ENCODE data around the gene DUSP21. TPM values are rescaled to one million over a fixed set of nuclear protein-coding genes. Genes with fewer than 3 reads are reported as not detected.
"Not testable (repeated sequence)": the region's sequence is repeated elsewhere in the genome, so short reads cannot be mapped to it uniquely, and the experiment has no call there.

DUSP21 gene
- total RNA-seq, 1 donor = not detected

GRCh38 chrX:44844204-44844603 is 383 bp downstream of the DUSP21 start:
- DNase-seq (ENCODE audit: insufficient read length, low spot score, missing footprints) = no peak
- no peak for TF ChIP-seq CTCF (IDR thresholded peaks at IDR 0.05; ENCODE audit: extremely low read depth, low read depth, low read length)
- H3K4me2 ChIP-seq (ENCODE audit: insufficient read depth, low read length) = no peak overlapping the region
- no peak overlapping the region for H3K4me3 ChIP-seq (ENCODE audit: insufficient read depth, low read length)
- H2AFZ ChIP-seq (ENCODE audit: low read length) = no peak overlapping the region
- H3K36me3 ChIP-seq (ENCODE audit: insufficient read depth, low read length) = no peaks in the 10 kb centered on the region
- no peak overlapping the region for H3K27ac ChIP-seq (ENCODE audit: low read depth, low read length)
- no peaks in the 10 kb centered on the region for H3K79me2 ChIP-seq (ENCODE audit: insufficient read depth, low read length)
- H4K20me1 ChIP-seq (ENCODE audit: insufficient read depth, low read length) = no peaks in the 10 kb centered on the region
- H3K27me3 ChIP-seq (ENCODE audit: insufficient read depth, low read length) = no peaks in the 10 kb centered on the region
- H3K9me3 ChIP-seq (ENCODE audit: low read depth, low read length) = no peaks in the 10 kb centered on the region
- no peaks in the 10 kb centered on the region for H3K4me1 ChIP-seq (ENCODE audit: insufficient read depth, low read length)

GRCh38 chrX:44850891-44851290 is 7.1 kb downstream of the DUSP21 start:
- not testable (repeated sequence) for H3K79me2 ChIP-seq (ENCODE audit: insufficient read depth, low read length); H3K9me3 ChIP-seq (ENCODE audit: low read depth, low read length); H4K20me1 ChIP-seq (ENCODE audit: insufficient read depth, low read length); H3K27me3 ChIP-seq (ENCODE audit: insufficient read depth, low read length); H3K36me3 ChIP-seq (ENCODE audit: insufficient read depth, low read length); H2AFZ ChIP-seq (ENCODE audit: low read length); DNase-seq (ENCODE audit: insufficient read length, low spot score, missing footprints); H3K4me1 ChIP-seq (ENCODE audit: insufficient read depth, low read length); H3K4me3 ChIP-seq (ENCODE audit: insufficient read depth, low read length); H3K27ac ChIP-seq (ENCODE audit: low read depth, low read length); H3K4me2 ChIP-seq (ENCODE audit: insufficient read depth, low read length)

- Histone ChIP-seq H3K4me1 (ENCODE audit: insufficient read depth, low read length) (peaks cover 10% of the 10 kb centered on the region), H3K36me3 (ENCODE audit: insufficient read depth, low read length) (no peaks in the 10 kb centered on the region), H3K79me2 (ENCODE audit: insufficient read depth, low read length) (peaks cover 41% of the 10 kb centered on the region), H3K27ac (ENCODE audit: low read depth, low read length) (no peak overlapping the region), H4K20me1 (ENCODE audit: insufficient read depth, low read length) (peaks cover 6% of the 10 kb centered on the region), H3K9me3 (ENCODE audit: low read depth, low read length) (no peaks in the 10 kb centered on the region), H3K27me3 (ENCODE audit: insufficient read depth, low read length) (no peaks in the 10 kb centered on the region), H3K4me3 (ENCODE audit: insufficient read depth, low read length) (peak overlapping the region; percentile 31), H3K4me2 (ENCODE audit: insufficient read depth, low read length) (peak overlapping the region; percentile 85), H2AFZ (ENCODE audit: low read length) (no peak overlapping the region)
- peak; percentile 86 for DNase-seq (ENCODE audit: insufficient read length, low spot score, missing footprints)
- TF ChIP-seq CTCF (IDR thresholded peaks at IDR 0.05; ENCODE audit: extremely low read depth, low read depth, low read length) = no peak
Measured at GRCh38 chrX:44871114-44871645, 27.4 kb downstream of the DUSP21 start.

GRCh38 chrX:44871931-44872820 is 28.4 kb downstream of the DUSP21 start:
- Histone ChIP-seq H4K20me1 (ENCODE audit: insufficient read depth, low read length) (peaks cover 12% of the 10 kb centered on the region), H3K27me3 (ENCODE audit: insufficient read depth, low read length) (no peaks in the 10 kb centered on the region), H3K9me3 (ENCODE audit: low read depth, low read length) (no peaks in the 10 kb centered on the region), H3K4me3 (ENCODE audit: insufficient read depth, low read length) (peak overlapping the region; percentile 91), H3K4me1 (ENCODE audit: insufficient read depth, low read length) (peaks cover 10% of the 10 kb centered on the region), H3K4me2 (ENCODE audit: insufficient read depth, low read length) (peak overlapping the region; percentile 85), H3K36me3 (ENCODE audit: insufficient read depth, low read length) (peaks cover 3% of the 10 kb centered on the region), H3K79me2 (ENCODE audit: insufficient read depth, low read length) (peaks cover 51% of the 10 kb centered on the region), H3K27ac (ENCODE audit: low read depth, low read length) (peak overlapping the region; percentile 84), H2AFZ (ENCODE audit: low read length) (peak overlapping the region; percentile 92)
- no peak for TF ChIP-seq CTCF (IDR thresholded peaks at IDR 0.05; ENCODE audit: extremely low read depth, low read depth, low read length)
- DNase-seq (ENCODE audit: insufficient read length, low spot score, missing footprints) = peak; percentile 90
